Stimulated activated CD4-positive, alpha-beta T cell treated with anti-CD3 and anti-CD28 coated beads, Interleukin-12 subunit alpha, Interleukin-12 subunit beta, amount 100 ng/mL, for 4 hours (primary cell): ENCODE results near the gene CSH1.
"Not testable (repeated sequence)": the region's sequence is repeated elsewhere in the genome, so short reads cannot be mapped to it uniquely, and the experiment has no call there.

Experiments used
- DNase-seq: peaks from one replicate; pipeline ENCODE4 v3.0.0-alpha.2; 2020

CSH1 gene

GRCh38 chr17:63896524-63897354 lies at the start of gene CSH1:
CSH1 (minus strand) TSS chr17:63896574; CDS start chr17:63896511, 63 bp downstream.
- not testable (repeated sequence) for DNase-seq

GRCh38 chr17:63945784-63946439 lies 49.5 kb upstream of the CSH1 start:
- DNase-seq = no peak

GRCh38 chr17:63944736-63945499 lies 48.5 kb upstream of the CSH1 start:
- no peak for DNase-seq

- no peak for DNase-seq
Observed at GRCh38 chr17:63943745-63944144, 47.4 kb upstream of the CSH1 start.

GRCh38 chr17:63942309-63942985 lies 46.1 kb upstream of the CSH1 start:
- DNase-seq = no peak

- no peak for DNase-seq
Observed at GRCh38 chr17:63941751-63942150, 45.4 kb upstream of the CSH1 start.

GRCh38 chr17:63941162-63941561 lies 44.8 kb upstream of the CSH1 start:
- DNase-seq = no peak

- DNase-seq = no peak
Observed at GRCh38 chr17:63940584-63940983, 44.2 kb upstream of the CSH1 start.

- no peak for DNase-seq
Observed at GRCh38 chr17:63939884-63940283, 43.5 kb upstream of the CSH1 start.

- DNase-seq = no peak
Observed at GRCh38 chr17:63939401-63939800, 43.0 kb upstream of the CSH1 start.

GRCh38 chr17:63937920-63938319 lies 41.5 kb upstream of the CSH1 start:
- no peak for DNase-seq

GRCh38 chr17:63937319-63937718 lies 40.9 kb upstream of the CSH1 start:
- DNase-seq = no peak

- no peak for DNase-seq
Observed at GRCh38 chr17:63934183-63935112, 38.1 kb upstream of the CSH1 start.

GRCh38 chr17:63933598-63933997 lies 37.2 kb upstream of the CSH1 start:
- DNase-seq = no peak

- DNase-seq = no peak
Observed at GRCh38 chr17:63932721-63933120, 36.3 kb upstream of the CSH1 start.

GRCh38 chr17:63931981-63932561 lies 35.7 kb upstream of the CSH1 start, which contains the start of gene CD79B:
CD79B (minus strand) TSS chr17:63932331; CDS start chr17:63932261, 70 bp downstream.
- DNase-seq = peak; percentile 39

GRCh38 chr17:63930951-63931575 lies 34.7 kb upstream of the CSH1 start:
- DNase-seq = peak; percentile 55

- no peak for DNase-seq
Observed at GRCh38 chr17:63929860-63930766, 33.7 kb upstream of the CSH1 start.

- DNase-seq = no peak
Observed at GRCh38 chr17:63928966-63929695, 32.8 kb upstream of the CSH1 start.
